GM18907 (cell line): ENCODE data around the gene EIF3B.
"Not testable (repeated sequence)": the region's sequence is repeated elsewhere in the genome, so short reads cannot be mapped to it uniquely, and the experiment has no call there.

Experiments
- ATAC-seq: cut with Tn5 transposase; IDR thresholded peaks from one replicate; pipeline ENCODE4 v1.9.1; 2021; ENCODE audit warnings: mild to moderate bottlenecking, moderate library complexity; ENCODE audit not compliant: unreplicated experiment

EIF3B gene

DNA sequence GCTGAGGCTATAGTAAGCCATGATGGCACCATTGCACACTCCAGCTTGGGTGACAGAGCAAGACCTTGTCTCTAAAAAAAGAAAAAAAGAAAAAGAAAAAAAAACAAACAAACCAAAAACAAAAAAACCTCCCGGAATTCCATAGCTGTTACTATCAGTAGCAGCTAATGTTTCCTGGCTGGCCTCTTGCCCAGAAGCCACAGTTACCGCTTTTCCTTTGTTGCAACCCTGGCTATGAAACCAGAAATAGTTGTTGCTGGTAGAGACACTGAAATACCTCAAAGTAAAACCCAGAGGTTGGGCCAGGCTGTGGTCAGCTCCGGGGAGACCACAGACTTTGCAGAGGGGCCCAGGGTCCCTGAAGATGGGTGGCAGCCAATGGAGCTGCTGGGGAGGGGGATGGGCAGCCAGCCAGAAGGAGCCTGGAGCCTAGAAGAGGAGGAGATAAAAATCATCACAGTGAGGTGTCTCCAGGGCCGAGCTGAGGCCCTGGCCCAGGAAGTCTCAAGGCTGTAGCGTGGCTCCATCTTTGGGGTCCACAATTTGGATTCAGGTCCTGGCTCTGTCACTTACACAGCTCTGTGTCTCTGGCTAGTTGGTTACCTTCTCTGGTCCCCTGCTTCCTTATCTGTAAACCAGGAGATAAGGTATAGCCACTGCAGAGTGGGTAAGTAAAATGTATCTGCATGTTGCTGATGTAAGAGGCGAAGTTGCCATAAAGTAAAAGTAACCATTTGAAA, 45.4 kb downstream of the EIF3B start:
- ATAC-seq, result no peak

DNA sequence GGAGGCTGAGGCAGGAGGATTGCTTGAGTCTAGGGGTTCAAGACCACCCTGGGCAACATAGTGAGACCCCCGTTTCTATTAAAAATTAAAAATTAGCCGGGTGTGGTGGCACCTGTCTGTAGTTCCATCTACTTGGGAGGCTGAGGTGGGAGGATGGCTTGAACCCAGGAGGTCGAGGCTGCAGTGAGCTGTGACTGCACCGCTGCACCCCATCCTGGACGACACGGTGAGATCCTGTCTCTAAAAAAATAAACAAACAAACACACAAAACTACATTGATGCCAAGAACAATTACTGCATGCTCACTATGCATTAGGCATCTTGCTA, 48.0 kb downstream of the EIF3B start:
- ATAC-seq, result no peak

DNA sequence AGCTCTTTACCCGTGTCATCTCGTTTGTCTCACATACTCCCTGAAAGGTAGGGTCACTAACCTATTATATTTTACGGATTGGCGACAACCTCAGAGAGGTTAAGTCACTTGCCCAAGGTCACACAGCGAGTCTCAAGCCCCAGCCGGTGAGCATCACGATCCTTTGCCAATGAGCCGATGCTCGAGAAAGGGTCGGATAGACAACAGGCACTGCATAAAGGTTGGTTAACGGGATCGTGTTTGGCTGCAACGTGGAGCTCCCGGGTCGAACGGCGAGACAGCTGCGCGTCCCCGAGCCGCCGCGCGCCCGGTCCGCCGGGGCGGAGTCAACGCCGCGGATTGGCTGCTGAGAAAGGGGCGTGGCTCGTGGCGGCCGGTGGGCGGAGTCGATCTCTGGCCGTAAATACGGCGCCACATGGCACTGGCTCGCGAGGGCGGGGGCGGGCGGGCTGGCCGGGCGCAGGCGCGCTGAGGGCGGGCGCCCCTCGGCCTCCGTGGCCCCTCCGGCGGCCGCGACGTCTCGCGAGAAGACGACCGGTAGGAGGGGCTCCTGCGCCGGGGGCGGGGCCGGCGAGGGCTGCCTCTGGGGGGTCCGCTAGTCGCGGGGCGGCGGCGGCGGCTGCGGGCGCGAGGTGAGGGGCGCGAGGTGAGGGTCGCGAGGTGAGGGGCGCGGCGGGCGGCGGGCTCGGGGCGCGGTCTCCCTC, 48.5 kb downstream of the EIF3B start, which contains the start of gene CHST12:
TSS of gene CHST12 (plus strand) at position 598 of the 704 bp plus-strand sequence. CDS start 29,029 bp downstream, outside the sequence.
- ATAC-seq, result peak; percentile 45

DNA sequence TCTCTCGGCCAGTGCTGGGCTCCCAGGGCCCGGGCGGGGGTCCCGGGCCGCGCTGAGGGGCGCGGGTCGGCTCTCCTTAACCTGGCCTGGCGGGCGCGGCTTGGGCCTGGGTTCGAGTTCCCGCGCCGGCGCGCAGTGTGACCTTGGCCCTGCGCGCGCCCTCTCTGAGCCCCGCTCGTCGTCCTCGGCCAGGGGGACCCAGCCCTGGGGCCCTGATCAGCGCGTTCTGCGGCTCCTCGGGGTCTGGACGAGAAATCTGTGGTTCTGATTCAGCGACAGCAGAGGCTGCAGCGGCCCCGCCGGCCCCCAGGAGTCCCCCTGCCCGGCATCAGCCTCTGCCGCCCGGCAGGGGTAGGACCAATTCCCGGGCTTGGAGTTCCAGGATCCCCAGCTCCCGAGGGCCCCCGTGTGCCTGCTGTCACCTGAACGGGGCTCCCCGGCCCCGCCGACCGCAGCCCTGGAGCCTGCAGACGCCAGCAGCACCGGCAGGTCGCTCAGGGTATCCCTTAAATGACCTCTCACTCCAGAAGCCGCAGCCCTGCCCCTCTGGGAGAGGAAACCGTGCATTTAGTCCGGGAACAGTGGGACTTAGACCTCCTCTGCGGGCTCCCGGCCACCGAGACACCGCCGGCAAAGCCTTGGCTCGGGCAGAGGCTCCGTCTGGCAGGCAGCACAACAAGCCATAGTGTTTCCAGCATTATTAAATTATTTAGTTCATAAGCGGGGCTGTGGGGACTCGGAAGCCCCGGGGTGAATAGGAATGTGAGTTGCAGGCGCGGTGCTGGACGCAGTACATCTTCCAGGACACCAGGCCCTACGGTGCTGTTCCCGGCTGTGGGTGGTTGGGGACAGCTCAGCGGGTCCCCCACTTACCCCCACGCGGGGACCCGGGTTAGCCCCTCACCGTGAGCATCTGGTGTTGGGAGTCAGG, 49.4 kb downstream of the EIF3B start:
- peak; percentile 8 for ATAC-seq

DNA sequence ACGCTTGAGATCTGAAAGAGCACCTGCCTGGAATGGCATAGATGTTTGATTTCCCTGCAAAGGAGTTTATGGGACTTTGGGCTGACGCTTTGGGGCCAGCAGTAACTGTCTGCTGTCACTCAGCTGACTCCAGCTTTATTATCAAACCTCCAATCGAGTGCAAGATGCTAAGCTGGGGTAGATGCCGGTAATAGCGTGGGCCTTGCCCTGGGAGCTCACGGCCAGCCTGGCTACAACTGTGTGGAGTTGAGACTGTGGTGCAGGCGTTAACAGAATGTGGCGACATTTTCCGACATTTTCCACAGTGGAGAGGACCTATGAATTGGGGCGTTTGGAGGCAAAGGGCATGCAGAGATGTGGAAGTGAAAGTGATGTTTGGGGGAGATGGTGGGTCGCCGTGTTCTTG, 50.1 kb downstream of the EIF3B start:
- ATAC-seq, result no peak

DNA sequence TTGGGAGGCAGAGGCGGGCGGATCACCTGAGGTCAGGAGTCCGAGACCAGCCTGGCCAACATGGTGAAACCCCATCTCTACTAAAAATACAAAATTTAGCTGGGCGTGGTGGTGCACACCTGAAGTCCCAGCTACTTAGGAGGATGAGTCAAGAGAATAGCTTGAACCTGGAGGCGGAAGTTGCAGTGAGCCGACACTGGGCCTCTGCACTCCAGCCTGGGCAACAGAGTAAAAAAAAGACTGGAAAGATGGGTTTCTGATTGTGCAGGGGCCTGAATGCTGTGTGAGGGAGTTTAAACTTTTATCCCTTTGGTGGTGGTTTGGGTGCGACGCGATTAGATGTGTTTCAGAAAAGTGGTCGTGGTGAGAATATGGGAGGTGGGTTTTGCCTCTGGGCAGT, 50.6 kb downstream of the EIF3B start:
- ATAC-seq, result no peak

DNA sequence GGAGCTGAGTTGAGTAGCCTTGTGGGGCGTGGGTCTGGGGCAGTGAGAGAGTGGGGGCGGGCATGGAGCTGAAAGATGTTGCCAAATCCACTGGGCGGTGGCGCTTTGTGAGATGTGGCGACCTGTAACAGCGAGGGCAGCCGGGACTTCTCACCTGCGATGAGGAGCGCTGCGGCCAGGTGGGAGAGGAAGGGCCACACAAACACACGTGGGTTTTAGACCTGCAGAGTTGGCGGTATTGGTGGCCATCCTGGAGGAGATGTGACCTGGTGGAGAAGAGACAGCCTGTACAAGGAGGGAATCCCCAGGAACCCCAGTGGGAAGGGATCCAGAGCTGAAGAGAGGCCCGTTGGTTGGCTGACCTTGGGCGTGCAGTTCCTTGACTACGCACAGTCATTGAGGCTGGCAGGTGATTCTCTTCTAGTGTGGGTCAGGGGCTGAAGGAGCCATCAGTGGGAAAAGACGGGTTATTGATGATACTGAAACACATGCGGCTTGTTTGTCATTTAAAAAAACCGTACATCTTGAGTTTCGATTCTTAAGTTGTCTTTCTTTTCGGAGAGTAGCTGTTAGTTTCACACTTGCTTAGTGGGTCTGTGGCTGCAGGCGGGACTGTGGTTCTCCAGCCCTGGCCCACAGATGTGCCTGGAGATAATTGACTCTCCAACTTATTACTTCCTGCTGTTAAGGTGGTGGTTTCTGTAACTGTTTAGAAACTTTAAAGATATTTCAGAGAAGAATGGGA, 51.1 kb downstream of the EIF3B start:
- ATAC-seq, result peak; percentile 38

DNA sequence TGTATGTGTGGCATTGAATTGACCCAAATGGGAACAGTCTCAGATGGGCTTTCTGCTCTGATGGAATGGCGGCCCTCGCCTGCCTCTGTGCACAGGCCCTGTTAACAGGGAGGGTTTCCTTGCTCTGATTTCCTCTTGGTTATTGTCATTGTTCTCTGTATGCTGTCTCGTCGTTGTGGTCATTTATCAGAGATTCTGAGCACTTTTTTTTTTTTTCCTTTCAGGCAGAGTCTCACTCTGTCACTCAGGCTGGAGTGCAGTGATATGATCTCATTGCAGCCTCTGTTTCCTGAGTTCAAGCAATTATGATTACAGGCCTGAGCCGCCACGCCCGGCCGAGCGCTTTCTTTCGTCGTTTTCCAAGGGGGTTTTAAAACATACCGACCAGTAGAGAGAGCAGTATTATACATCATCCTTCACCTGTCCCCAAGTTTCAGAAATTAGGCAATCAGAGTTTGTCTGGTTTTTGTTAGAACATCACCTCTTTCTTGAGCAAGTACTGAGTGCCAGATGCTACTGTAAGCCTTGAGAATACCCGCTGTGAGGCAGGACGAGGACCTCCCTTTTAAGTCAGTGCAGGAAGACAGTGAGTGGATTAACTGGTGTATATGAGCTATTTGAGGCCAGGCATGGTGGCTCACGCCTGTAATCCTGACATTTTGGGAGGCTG, 55.3 kb downstream of the EIF3B start:
- no peak for ATAC-seq

DNA sequence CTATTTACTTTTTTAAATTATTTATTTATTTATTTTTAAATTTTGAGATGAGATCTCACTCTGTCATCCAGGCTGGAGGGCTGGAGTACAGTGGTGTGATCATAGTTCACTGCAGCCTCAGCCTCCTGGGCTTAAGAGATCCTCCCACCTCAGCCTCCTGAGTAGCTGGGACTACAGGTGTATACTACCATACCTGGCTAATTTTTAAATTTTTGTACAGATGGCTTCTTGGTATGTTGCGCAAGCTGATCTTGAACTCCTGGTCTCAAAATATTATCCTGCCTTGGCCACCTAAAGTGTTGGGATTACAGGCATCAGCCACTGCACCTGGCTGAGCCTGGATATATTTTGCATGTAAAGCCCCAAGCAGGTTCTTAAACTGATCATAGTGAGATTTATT, 56.4 kb downstream of the EIF3B start:
- no peak for ATAC-seq

DNA sequence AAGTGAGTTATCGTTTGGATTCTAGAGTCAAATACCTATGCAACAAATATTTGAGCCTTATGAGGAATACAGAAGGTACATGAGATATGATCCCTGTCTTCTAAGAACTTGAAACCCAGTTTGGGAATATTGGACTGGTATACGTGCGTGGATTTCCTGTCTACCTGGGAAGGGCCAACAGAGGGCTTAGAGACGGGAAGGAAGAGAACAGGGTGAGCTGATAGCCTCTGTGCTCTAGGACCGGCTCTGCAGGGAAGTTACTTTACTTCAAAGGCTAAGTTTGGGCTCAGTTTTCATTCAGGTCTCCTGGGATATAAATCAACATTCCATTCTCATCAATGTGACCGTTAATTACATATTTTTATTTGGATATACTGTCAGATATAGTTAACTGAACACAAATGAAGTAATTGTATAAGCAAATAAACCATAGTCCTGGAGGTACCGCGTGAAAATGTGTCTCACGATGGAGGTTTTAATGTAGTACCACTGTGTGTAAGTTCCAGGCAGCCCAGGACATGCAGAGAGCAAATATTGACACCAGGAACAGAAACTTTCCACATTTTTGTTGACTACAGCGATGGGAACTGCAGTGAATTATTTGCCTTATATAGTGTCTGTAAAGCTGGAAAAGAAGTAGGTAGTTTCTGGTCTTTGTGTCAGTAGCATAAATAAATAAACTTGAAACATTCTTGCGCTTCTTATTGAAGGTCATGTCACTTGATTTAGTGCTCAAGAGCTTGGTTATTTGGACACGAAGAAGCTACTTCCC, 57.4 kb downstream of the EIF3B start:
- no peak for ATAC-seq

DNA sequence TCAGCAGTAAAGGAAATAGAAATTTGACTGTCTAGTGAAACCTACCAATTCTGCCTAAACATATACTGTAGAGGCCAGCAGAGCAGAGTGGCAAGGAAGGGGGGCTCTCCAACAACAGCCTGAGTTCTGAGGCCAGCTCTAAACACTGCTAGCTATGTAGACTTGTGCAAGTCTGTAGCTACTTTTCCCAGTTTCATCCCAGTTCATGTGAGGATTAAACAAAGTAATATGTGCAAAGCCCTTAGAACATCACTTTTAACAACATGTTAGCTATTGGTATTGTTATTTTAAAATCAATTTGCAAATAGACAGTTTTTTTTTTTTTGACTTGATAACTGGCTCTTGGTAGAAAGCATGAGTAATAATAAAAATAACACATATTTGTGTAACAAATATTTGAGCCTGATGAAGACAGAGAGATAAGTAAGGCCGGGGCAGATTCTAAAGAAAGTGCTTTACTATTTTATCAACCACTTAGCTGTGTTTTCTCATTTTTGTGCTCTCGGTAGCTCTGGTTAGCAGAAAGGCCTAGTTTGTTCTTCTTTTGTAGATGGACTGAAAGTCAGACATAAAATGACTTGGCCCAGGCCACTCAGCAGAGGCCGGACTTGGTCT, 58.1 kb downstream of the EIF3B start:
- no peak for ATAC-seq

DNA sequence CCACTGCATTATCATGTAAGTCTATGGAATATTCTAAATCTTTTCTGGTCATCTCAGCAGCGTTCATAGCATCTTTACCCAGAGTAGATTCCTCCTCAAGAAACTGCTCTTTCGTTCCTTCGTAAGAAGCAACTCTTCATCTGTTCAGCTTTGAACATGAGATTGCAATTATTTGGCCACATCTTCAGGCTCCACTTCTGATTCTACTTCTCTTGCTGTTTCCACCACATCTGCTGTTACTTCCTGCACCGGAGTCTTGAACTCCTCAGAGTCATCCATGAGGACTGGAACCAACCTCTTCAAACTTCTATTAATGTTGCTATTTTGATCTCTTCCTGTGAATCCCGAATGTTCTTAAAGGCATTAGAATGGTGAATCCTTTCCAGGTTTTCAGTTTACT, 61.4 kb downstream of the EIF3B start:
- no peak for ATAC-seq

DNA sequence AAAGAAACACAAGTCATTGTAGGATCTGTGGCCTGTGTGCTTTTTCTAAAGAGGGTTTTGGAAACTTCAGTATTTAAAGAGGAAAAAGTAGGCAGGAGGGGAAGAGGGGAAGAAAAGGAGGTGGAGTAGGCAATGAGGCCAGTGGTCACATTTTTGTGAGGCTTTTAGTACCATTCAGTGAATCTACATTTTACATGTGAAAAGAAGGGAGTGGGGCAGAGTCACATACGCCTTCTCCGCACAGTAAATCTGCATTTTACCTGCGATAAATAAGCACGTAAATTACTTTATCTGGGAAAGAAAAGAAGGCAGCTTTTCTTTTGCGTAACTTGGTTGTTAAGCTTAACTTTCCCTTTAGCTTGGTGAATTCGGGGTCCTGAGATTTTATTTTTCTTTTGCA, 62.0 kb downstream of the EIF3B start:
- no peak for ATAC-seq

DNA sequence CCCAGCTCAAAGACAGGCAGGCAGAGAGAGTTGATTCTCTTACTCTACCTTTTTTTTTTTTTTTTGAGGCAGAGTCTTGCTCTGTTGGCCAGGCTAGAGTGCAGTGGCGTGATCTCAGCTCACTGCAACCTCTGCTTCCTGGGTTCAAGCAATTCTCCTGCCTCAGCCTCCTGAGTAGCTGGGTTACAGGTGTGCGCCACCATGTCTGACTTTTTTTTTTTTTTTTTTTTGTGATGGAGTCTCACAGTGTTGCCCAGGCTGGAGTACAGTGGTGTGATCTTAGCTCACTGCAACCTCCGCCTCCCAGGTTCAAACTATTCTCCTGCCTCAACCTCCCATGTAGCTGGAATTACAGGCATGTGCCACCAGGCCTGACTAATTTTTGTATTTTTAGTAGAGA, 62.6 kb downstream of the EIF3B start:
- ATAC-seq, result not testable (repeated sequence)

DNA sequence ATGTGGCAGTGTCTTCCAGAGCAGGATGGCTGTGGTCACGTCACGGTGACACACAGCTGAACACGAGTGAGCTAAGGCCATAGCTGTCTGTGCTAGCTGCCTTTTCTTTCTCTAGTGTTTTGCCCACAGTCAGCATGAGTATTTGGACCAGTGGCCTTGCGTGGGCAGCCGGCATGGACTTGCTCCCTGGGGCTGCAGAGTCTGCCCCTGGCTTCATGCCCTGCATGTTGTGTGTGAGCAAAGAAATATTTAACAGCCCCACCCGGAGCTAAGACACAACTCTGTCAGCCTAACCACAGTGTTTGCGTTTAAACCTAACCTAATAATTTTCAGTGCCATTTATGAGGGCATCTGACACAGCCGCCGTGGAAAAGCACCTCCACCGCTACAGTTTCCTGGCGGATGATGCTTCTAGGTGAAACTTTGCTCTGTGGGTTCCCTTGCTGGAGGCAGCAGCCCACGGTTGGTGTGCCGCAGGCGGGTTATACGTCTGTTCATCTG, 63.4 kb downstream of the EIF3B start:
- ATAC-seq, result no peak

DNA sequence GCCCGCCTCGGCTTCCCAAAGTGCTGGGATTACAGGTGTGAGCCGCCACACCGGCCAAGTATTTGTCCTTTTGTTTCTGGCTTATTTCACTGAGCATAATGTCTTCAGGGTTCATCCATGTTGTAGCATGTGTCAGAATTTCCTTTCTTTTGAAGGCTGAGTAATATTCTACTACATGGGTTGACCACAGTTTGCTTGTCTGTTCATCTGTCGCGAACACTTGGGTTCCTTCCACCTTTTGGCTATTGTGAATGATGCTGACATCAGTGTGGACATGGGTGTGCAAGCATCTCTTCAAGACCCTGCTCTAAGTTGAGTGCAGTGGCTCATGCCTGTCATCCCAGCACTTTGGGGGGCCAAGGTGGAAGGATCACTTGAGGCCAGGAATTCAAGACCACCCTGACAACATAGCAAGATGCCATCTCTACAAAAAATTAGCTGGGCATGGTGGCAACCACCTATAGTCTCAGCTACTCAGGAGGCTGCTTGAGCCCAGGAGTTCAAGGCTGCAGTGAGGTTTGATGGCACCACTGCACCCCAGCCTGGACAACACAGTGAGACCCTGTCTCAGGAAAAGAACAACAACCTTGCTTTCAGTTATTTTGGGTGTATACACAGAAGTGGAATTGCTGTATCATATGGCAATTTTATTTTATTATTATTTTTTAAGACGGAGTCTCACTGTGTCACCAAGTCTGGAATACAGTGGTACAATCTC, 65.7 kb downstream of the EIF3B start:
- no peak for ATAC-seq

DNA sequence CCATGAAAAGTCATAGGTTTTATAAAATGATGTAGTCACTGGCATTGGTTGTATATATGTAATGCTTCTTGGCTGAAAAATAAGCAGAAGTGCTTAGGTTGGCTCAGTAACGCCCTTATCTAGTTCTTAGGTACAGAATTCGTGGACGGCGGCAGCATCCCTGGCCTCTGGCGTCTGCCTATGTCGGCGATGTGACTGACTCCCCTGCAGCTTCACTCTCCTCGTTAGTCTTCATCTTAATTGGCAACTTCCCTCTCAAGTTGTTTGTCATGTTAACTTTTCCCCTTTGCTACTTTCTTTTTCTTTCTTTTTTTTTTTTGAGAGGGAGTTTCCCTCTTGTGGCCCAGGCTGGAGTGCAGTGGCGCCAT, 67.3 kb downstream of the EIF3B start:
- no peak for ATAC-seq

DNA sequence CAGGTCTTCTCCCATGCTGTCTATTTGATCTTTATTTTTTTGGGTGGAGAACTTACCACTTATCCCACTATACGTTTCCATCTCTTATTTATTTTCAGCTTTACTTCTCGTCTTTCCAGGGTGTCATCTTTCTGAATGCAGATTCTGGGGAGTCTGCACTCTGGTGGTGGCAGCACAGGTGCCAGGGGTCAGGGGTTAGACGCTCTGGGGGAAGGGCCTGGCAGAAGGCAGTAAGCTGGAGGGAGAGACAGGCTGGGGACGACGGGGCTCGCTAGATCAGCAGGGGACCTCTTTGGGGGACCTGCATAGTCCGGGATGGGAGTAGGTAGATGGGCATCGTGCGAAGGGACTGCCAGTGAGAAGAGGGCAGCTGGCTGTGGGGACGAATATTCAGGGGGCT, 71.1 kb downstream of the EIF3B start:
- ATAC-seq, result no peak
